ENCODE results near the gene TRIM37.

Gene TRIM37

DNA sequence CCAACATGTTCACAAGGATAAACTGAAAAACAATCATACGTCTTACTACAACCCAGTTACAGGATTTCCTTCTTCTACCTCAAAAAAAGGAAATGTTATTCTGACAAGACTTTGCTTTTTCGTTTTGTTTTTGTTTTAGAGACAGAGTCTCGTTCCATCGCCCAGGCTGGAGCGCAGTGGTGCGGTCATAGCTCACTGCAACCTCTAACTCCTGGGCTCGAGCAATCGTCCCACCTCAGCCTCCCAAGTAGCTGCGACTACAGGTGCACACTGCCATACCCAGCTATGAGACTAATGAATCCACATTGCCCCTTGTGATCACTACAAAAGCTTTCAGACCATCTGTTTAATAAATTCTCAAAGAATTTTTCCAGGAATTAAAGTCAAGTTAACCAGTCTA lies 8.8 kb upstream of the TRIM37 start:
- Histone ChIP-seq H3K36me3 (ENCODE audit: insufficient read depth, low read length) (peaks cover 80% of the 10 kb centered on the region), H3K9me3 (ENCODE audit: insufficient read depth, low read length, severe bottlenecking) (no peaks in the 10 kb centered on the region), H3K9ac (ENCODE audit: low read depth, low read length) (no peak overlapping the region), H4K20me1 (ENCODE audit: insufficient read depth, low read length) (peaks cover 21% of the 10 kb centered on the region; the same call in 1 of the 2 replicates), H2AFZ (ENCODE audit: low read depth, low read length) (no peak overlapping the region), H3K79me2 (ENCODE audit: insufficient read depth, low read length) (peaks cover 97% of the 10 kb centered on the region), H3K4me3 (ENCODE audit: low read depth in 1 of 2, low read length in 2 of 2) (no peak overlapping the region), H3K4me1 (ENCODE audit: insufficient read depth, low read length) (peaks cover 13% of the 10 kb centered on the region), H3K4me2 (ENCODE audit: insufficient read depth, low read length) (no peak overlapping the region), H3K27ac (ENCODE audit: low read length) (no peak overlapping the region), H3K27me3 (ENCODE audit: insufficient read depth, low read length, poor library complexity) (no peaks in the 10 kb centered on the region)
- TF ChIP-seq EZH2 (IDR thresholded peaks at IDR 0.05; ENCODE audit: borderline replicate concordance, low read depth, low read length, severe bottlenecking), result no peak
- TF ChIP-seq, protein P1, sequence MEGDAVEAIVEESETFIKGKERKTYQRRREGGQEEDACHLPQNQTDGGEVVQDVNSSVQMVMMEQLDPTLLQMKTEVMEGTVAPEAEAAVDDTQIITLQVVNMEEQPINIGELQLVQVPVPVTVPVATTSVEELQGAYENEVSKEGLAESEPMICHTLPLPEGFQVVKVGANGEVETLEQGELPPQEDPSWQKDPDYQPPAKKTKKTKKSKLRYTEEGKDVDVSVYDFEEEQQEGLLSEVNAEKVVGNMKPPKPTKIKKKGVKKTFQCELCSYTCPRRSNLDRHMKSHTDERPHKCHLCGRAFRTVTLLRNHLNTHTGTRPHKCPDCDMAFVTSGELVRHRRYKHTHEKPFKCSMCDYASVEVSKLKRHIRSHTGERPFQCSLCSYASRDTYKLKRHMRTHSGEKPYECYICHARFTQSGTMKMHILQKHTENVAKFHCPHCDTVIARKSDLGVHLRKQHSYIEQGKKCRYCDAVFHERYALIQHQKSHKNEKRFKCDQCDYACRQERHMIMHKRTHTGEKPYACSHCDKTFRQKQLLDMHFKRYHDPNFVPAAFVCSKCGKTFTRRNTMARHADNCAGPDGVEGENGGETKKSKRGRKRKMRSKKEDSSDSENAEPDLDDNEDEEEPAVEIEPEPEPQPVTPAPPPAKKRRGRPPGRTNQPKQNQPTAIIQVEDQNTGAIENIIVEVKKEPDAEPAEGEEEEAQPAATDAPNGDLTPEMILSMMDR (IDR thresholded peaks at IDR 0.05; ENCODE audit: borderline replicate concordance, extremely low read depth, low read length, poor library complexity, severe bottlenecking), result no peak
- ATAC-seq (ENCODE audit: insufficient read depth, low read depth), result no peak
- DNase-seq, result no peak

DNA sequence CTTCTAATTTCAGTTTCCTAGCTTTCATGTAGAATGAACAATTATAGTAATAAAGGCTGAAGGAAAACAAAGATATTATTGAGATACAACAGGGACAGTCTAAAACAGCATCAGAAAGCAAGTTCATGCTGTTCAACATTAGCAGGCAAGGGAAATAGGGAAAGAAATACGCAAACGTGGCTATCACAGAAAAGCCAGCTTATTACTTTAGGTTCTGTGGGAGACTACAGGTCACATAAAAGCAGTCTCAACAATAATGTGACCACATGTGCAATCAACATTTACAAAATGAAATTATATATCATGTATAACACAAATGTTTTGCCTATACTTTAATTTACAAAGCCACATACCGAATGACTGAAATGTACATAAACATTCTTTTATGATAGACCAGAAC lies 4.9 kb upstream of the TRIM37 start:
- no peak for TF ChIP-seq EZH2 (IDR thresholded peaks at IDR 0.05; ENCODE audit: borderline replicate concordance, low read depth, low read length, severe bottlenecking)
- TF ChIP-seq, protein P1 (IDR thresholded peaks at IDR 0.05; ENCODE audit: borderline replicate concordance, extremely low read depth, low read length, poor library complexity, severe bottlenecking), result no peak
- Histone ChIP-seq H3K27ac (ENCODE audit: low read length) (no peak overlapping the region), H3K4me1 (ENCODE audit: insufficient read depth, low read length) (peaks cover 47% of the 10 kb centered on the region), H3K4me2 (ENCODE audit: insufficient read depth, low read length) (no peak overlapping the region), H3K79me2 (ENCODE audit: insufficient read depth, low read length) (peaks cover 91% of the 10 kb centered on the region), H3K9me3 (ENCODE audit: insufficient read depth, low read length, severe bottlenecking) (no peaks in the 10 kb centered on the region), H4K20me1 (ENCODE audit: insufficient read depth, low read length) (peaks cover 15% of the 10 kb centered on the region; the same call in 1 of the 2 replicates), H3K4me3 (ENCODE audit: low read depth in 1 of 2, low read length in 2 of 2) (no peak overlapping the region), H3K27me3 (ENCODE audit: insufficient read depth, low read length, poor library complexity) (no peaks in the 10 kb centered on the region), H3K36me3 (ENCODE audit: insufficient read depth, low read length) (peaks cover 47% of the 10 kb centered on the region), H2AFZ (ENCODE audit: low read depth, low read length) (no peak overlapping the region), H3K9ac (ENCODE audit: low read depth, low read length) (no peak overlapping the region)
- DNase-seq, result no peak
- no peak for ATAC-seq (ENCODE audit: insufficient read depth, low read depth)

DNA sequence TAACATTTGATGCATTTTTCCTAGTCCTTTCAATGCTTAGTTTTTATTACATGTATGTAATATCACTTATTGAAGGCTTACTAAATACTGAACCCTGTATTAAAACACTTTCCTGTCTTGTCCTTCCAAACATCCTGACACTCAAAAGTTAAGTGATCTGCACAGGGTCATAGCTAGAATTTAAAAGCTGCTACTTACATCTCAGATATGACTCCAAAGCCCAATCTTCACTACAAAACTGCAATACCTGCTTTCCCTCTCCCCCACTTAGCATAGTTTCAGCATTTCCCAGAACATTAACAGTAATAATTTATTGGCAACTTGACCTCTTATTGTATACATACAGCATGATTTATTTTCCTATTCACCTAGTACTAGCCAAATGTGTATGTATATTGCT lies 4.3 kb upstream of the TRIM37 start:
- Histone ChIP-seq H3K36me3 (ENCODE audit: insufficient read depth, low read length) (peaks cover 44% of the 10 kb centered on the region), H2AFZ (ENCODE audit: low read depth, low read length) (no peak overlapping the region), H3K9me3 (ENCODE audit: insufficient read depth, low read length, severe bottlenecking) (no peaks in the 10 kb centered on the region), H3K4me1 (ENCODE audit: insufficient read depth, low read length) (peaks cover 47% of the 10 kb centered on the region), H3K4me2 (ENCODE audit: insufficient read depth, low read length) (peak overlapping the region; percentile 19; the same call in 1 of the 2 replicates), H3K4me3 (ENCODE audit: low read depth in 1 of 2, low read length in 2 of 2) (no peak overlapping the region), H3K9ac (ENCODE audit: low read depth, low read length) (no peak overlapping the region), H4K20me1 (ENCODE audit: insufficient read depth, low read length) (peaks cover 15% of the 10 kb centered on the region; the same call in 1 of the 2 replicates), H3K79me2 (ENCODE audit: insufficient read depth, low read length) (peaks cover 91% of the 10 kb centered on the region), H3K27me3 (ENCODE audit: insufficient read depth, low read length, poor library complexity) (no peaks in the 10 kb centered on the region), H3K27ac (ENCODE audit: low read length) (no peak overlapping the region)
- ATAC-seq (ENCODE audit: insufficient read depth, low read depth), result no peak
- TF ChIP-seq, protein P1 (IDR thresholded peaks at IDR 0.05; ENCODE audit: borderline replicate concordance, extremely low read depth, low read length, poor library complexity, severe bottlenecking), result no peak
- no peak for TF ChIP-seq EZH2 (IDR thresholded peaks at IDR 0.05; ENCODE audit: borderline replicate concordance, low read depth, low read length, severe bottlenecking)
- no peak for DNase-seq

All from DND-41 (cell line).